Measurements from ENCODE around the gene MYL12B. TPM values are rescaled to one million over a fixed set of nuclear protein-coding genes. Genes with fewer than 3 reads are reported as not detected.

Gene MYL12B
- total and polyA plus RNA-seq, 2 of the 8 experiments (the other 6 are each of a cell fraction or from before 2014, with no cell fraction given) = 174 to 188 TPM

DNA sequence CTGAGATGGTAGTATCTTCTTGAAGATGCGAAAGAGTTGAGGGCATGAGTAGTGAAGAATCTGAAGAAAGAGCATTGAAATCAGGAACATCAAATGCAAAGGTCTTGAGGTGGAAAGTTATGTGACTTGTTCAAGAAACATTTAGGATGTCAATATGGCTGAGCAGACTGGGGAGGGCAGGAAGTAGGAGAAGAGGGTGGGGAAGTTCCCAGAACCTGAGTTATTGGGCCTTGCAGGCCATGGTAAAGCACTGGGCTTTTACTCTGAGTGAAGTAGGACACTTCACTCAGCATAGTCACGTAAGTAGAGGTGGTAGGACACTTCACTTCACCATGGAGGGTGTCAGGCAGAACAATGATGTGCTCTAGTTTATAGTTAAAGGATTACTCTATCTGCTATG lies 26.1 kb upstream of the MYL12B start (continued):
- TF ChIP-seq, protein P1, sequence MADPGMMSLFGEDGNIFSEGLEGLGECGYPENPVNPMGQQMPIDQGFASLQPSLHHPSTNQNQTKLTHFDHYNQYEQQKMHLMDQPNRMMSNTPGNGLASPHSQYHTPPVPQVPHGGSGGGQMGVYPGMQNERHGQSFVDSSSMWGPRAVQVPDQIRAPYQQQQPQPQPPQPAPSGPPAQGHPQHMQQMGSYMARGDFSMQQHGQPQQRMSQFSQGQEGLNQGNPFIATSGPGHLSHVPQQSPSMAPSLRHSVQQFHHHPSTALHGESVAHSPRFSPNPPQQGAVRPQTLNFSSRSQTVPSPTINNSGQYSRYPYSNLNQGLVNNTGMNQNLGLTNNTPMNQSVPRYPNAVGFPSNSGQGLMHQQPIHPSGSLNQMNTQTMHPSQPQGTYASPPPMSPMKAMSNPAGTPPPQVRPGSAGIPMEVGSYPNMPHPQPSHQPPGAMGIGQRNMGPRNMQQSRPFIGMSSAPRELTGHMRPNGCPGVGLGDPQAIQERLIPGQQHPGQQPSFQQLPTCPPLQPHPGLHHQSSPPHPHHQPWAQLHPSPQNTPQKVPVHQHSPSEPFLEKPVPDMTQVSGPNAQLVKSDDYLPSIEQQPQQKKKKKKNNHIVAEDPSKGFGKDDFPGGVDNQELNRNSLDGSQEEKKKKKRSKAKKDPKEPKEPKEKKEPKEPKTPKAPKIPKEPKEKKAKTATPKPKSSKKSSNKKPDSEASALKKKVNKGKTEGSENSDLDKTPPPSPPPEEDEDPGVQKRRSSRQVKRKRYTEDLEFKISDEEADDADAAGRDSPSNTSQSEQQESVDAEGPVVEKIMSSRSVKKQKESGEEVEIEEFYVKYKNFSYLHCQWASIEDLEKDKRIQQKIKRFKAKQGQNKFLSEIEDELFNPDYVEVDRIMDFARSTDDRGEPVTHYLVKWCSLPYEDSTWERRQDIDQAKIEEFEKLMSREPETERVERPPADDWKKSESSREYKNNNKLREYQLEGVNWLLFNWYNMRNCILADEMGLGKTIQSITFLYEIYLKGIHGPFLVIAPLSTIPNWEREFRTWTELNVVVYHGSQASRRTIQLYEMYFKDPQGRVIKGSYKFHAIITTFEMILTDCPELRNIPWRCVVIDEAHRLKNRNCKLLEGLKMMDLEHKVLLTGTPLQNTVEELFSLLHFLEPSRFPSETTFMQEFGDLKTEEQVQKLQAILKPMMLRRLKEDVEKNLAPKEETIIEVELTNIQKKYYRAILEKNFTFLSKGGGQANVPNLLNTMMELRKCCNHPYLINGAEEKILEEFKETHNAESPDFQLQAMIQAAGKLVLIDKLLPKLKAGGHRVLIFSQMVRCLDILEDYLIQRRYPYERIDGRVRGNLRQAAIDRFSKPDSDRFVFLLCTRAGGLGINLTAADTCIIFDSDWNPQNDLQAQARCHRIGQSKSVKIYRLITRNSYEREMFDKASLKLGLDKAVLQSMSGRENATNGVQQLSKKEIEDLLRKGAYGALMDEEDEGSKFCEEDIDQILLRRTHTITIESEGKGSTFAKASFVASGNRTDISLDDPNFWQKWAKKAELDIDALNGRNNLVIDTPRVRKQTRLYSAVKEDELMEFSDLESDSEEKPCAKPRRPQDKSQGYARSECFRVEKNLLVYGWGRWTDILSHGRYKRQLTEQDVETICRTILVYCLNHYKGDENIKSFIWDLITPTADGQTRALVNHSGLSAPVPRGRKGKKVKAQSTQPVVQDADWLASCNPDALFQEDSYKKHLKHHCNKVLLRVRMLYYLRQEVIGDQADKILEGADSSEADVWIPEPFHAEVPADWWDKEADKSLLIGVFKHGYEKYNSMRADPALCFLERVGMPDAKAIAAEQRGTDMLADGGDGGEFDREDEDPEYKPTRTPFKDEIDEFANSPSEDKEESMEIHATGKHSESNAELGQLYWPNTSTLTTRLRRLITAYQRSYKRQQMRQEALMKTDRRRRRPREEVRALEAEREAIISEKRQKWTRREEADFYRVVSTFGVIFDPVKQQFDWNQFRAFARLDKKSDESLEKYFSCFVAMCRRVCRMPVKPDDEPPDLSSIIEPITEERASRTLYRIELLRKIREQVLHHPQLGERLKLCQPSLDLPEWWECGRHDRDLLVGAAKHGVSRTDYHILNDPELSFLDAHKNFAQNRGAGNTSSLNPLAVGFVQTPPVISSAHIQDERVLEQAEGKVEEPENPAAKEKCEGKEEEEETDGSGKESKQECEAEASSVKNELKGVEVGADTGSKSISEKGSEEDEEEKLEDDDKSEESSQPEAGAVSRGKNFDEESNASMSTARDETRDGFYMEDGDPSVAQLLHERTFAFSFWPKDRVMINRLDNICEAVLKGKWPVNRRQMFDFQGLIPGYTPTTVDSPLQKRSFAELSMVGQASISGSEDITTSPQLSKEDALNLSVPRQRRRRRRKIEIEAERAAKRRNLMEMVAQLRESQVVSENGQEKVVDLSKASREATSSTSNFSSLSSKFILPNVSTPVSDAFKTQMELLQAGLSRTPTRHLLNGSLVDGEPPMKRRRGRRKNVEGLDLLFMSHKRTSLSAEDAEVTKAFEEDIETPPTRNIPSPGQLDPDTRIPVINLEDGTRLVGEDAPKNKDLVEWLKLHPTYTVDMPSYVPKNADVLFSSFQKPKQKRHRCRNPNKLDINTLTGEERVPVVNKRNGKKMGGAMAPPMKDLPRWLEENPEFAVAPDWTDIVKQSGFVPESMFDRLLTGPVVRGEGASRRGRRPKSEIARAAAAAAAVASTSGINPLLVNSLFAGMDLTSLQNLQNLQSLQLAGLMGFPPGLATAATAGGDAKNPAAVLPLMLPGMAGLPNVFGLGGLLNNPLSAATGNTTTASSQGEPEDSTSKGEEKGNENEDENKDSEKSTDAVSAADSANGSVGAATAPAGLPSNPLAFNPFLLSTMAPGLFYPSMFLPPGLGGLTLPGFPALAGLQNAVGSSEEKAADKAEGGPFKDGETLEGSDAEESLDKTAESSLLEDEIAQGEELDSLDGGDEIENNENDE (IDR thresholded peaks at IDR 0.05; ENCODE audit: insufficient replicate concordance, low read length) = no peak
- TF ChIP-seq SIX5 (IDR thresholded peaks at IDR 0.05; ENCODE audit: low read depth, low read length) = no peak

Data from H1 (cell line).